ENCODE measurements around the gene VPREB3.

The VPREB3 gene

GRCh38 chr22:23784215-23784732, 30.0 kb upstream of the VPREB3 start:
- Histone ChIP-seq H3K27ac (ENCODE audit: low read depth, low read length) (no peak overlapping the region), H3K4me2 (ENCODE audit: low read depth, low read length, poor library complexity, severe bottlenecking) (no peak overlapping the region), H3F3A (ENCODE audit: insufficient read depth) (no peaks in the 10 kb centered on the region; the same call in 1 of the 2 replicates), H3K79me2 (ENCODE audit: insufficient read depth, low read length) (peaks cover 20% of the 10 kb centered on the region), H3K9ac (ENCODE audit: low read length) (no peak overlapping the region), H3K9me2 (replicated peaks; ENCODE audit: insufficient read depth, low read length) (no peaks in the 10 kb centered on the region), H4K20me1 (ENCODE audit: low read depth, low read length) (peaks cover 3% of the 10 kb centered on the region; the same call in 1 of the 2 replicates), H3K27me3 (ENCODE audit: low read length) (no peaks in the 10 kb centered on the region), H2AFZ (ENCODE audit: low read depth, low read length, severe bottlenecking) (no peak overlapping the region), H3K36me3 (ENCODE audit: low read length) (no peaks in the 10 kb centered on the region), H3K9me3 (ENCODE audit: insufficient read depth, low read length) (no peaks in the 10 kb centered on the region), H3K4me3 (ENCODE audit: insufficient read depth, low read length, poor library complexity, severe bottlenecking) (no peak overlapping the region)
- no peak for TF ChIP-seq EZH2phosphoT487 (conservative IDR thresholded peaks at IDR 0.05; ENCODE audit: low read length)
- TF ChIP-seq CTCF (IDR thresholded peaks at IDR 0.05; ENCODE audit: insufficient read depth, low read length, poor library complexity, severe bottlenecking): no peak

- H3K9me2 ChIP-seq (replicated peaks; ENCODE audit: insufficient read depth, low read length): no peaks in the 10 kb centered on the region
- no peak overlapping the region for H3K4me3 ChIP-seq (ENCODE audit: insufficient read depth, low read length, poor library complexity, severe bottlenecking)
- H2AFZ ChIP-seq (ENCODE audit: low read depth, low read length, severe bottlenecking): no peak overlapping the region
- H4K20me1 ChIP-seq (ENCODE audit: low read depth, low read length): peaks cover 3% of the 10 kb centered on the region; the same call in 1 of the 2 replicates
- no peaks in the 10 kb centered on the region for H3K9me3 ChIP-seq (ENCODE audit: insufficient read depth, low read length)
- H3F3A ChIP-seq (ENCODE audit: insufficient read depth): no peaks in the 10 kb centered on the region; the same call in 1 of the 2 replicates
- TF ChIP-seq EZH2phosphoT487 (conservative IDR thresholded peaks at IDR 0.05; ENCODE audit: low read length) (no peak), CTCF (IDR thresholded peaks at IDR 0.05; ENCODE audit: insufficient read depth, low read length, poor library complexity, severe bottlenecking) (no peak)
- no peaks in the 10 kb centered on the region for H3K27me3 ChIP-seq (ENCODE audit: low read length)
- no peak overlapping the region for H3K27ac ChIP-seq (ENCODE audit: low read depth, low read length)
- H3K4me2 ChIP-seq (ENCODE audit: low read depth, low read length, poor library complexity, severe bottlenecking): no peak overlapping the region
- H3K9ac ChIP-seq (ENCODE audit: low read length): no peak overlapping the region
- peaks cover 13% of the 10 kb centered on the region for H3K79me2 ChIP-seq (ENCODE audit: insufficient read depth, low read length)
- H3K36me3 ChIP-seq (ENCODE audit: low read length): no peaks in the 10 kb centered on the region
These were observed 29.3 kb upstream of the VPREB3 start for GRCh38 chr22:23783265-23784150.

GRCh38 chr22:23782703-23783102, 28.5 kb upstream of the VPREB3 start:
- H2AFZ ChIP-seq (ENCODE audit: low read depth, low read length, severe bottlenecking): no peak overlapping the region
- H3K9me3 ChIP-seq (ENCODE audit: insufficient read depth, low read length): no peaks in the 10 kb centered on the region
- TF ChIP-seq CTCF (IDR thresholded peaks at IDR 0.05; ENCODE audit: insufficient read depth, low read length, poor library complexity, severe bottlenecking): no peak
- no peak for TF ChIP-seq EZH2phosphoT487 (conservative IDR thresholded peaks at IDR 0.05; ENCODE audit: low read length)
- H3K4me2 ChIP-seq (ENCODE audit: low read depth, low read length, poor library complexity, severe bottlenecking): no peak overlapping the region
- H3K79me2 ChIP-seq (ENCODE audit: insufficient read depth, low read length): peaks cover 5% of the 10 kb centered on the region
- H3F3A ChIP-seq (ENCODE audit: insufficient read depth): no peaks in the 10 kb centered on the region; the same call in 1 of the 2 replicates
- no peak overlapping the region for H3K27ac ChIP-seq (ENCODE audit: low read depth, low read length)
- no peaks in the 10 kb centered on the region for H3K9me2 ChIP-seq (replicated peaks; ENCODE audit: insufficient read depth, low read length)
- H3K36me3 ChIP-seq (ENCODE audit: low read length): no peaks in the 10 kb centered on the region
- H3K9ac ChIP-seq (ENCODE audit: low read length): no peak overlapping the region
- H3K4me3 ChIP-seq (ENCODE audit: insufficient read depth, low read length, poor library complexity, severe bottlenecking): no peak overlapping the region
- H3K27me3 ChIP-seq (ENCODE audit: low read length): no peaks in the 10 kb centered on the region
- H4K20me1 ChIP-seq (ENCODE audit: low read depth, low read length): no peaks in the 10 kb centered on the region
